HFF-Myc (cell line): ENCODE data around the gene HELZ.
"Not testable (repeated sequence)": the region's sequence is repeated elsewhere in the genome, so short reads cannot be mapped to it uniquely, and the experiment has no call there.

Experiments used
- DNase-seq: peaks from one replicate; pipeline ENCODE4 v3.0.0-alpha.2; 2011; ENCODE audit warnings: low read depth; ENCODE audit errors: extremely low read depth
- H3K4me3 ChIP-seq: replicated peaks from 2 replicates; pipeline ENCODE4 v1.5.1; 2011; ENCODE audit warnings: low read depth, mild to moderate bottlenecking, control low read depth, low read length
- TF ChIP-seq, protein P1 (sequence below): IDR thresholded peaks from 2 replicates; pipeline ENCODE4 v1.5.1; 2012; ENCODE audit warnings: mild to moderate bottlenecking, low read depth, low read length, control low read depth; ENCODE audit errors: missing control alignments

The HELZ gene

DNA sequence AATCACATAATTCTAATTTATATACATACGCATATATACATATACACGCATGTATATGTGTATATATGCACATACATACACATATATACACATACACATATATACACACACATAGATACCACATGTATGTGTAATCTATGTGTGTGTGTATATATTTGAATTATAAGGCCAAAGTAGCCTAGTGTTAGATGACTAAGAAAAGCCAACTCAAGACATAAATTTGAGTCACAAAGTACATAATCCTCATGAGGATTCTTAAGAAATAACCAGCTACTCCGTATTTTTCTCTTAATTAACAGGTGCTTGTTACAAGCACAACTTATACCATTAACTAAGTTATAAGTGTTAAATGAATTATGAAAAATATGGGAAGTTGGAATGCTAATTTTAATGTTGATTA, 115.7 kb downstream of the HELZ start:
- DNase-seq: no peak
- no peak overlapping the region for H3K4me3 ChIP-seq
- TF ChIP-seq, protein P1, sequence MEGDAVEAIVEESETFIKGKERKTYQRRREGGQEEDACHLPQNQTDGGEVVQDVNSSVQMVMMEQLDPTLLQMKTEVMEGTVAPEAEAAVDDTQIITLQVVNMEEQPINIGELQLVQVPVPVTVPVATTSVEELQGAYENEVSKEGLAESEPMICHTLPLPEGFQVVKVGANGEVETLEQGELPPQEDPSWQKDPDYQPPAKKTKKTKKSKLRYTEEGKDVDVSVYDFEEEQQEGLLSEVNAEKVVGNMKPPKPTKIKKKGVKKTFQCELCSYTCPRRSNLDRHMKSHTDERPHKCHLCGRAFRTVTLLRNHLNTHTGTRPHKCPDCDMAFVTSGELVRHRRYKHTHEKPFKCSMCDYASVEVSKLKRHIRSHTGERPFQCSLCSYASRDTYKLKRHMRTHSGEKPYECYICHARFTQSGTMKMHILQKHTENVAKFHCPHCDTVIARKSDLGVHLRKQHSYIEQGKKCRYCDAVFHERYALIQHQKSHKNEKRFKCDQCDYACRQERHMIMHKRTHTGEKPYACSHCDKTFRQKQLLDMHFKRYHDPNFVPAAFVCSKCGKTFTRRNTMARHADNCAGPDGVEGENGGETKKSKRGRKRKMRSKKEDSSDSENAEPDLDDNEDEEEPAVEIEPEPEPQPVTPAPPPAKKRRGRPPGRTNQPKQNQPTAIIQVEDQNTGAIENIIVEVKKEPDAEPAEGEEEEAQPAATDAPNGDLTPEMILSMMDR: no peak

DNA sequence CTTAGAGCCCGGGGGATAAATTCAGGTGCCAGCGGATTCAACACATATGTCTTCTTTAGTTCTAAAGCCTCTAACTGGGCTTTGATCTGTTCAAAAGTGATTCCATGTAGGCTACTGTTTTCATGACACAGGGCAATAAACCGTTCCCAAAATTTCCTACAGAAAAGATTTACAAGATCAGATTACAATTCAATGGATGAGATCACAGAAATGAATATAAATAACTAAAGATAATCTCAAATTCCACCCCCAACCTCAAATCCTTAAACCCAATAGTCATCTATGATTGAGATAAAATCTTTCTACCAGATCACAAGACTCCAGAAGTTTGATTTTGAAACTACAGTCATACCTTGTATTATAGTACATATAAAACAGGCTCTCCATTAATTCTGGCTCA, 116.3 kb downstream of the HELZ start:
- H3K4me3 ChIP-seq: no peak overlapping the region
- TF ChIP-seq, protein P1: no peak
- DNase-seq: no peak

DNA sequence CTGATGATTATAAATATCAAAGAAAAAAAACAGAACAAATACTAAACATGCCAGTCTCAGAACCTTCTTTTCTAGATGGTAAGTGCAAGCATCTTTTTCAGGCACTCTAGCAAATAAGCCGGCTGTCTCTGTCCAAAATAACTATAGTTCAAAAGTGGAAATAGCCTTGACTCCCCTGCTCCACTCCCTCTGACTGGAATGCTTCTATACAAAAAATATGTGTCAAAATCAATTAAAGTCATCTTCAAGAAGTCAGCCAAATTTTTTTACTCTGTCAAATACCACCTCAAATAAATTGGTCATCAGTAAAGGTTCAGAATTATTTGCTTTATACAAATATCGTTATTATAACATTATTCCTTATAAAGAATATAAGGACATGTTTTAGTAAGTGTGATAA, 117.1 kb downstream of the HELZ start:
- TF ChIP-seq, protein P1: no peak
- no peak overlapping the region for H3K4me3 ChIP-seq
- DNase-seq: no peak

DNA sequence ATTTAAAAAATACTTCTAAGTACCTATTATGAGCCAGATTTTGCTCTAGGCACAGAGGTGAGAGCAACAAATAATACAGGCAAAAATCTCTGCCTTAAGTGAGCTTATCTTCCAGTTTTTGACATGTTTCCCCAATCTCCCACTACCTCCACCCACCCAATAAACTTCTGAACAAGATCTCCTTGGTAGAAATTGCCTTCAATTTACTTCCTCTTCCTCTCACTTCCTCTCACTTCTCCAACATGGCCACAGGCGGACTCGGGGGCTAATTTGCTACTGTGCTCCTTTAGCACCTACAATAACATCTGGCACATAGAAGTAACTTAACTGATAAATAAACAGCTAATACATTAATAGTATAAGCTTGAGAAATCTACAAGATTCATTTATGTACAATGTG, 118.0 kb downstream of the HELZ start:
- H3K4me3 ChIP-seq: no peak overlapping the region
- DNase-seq: no peak
- TF ChIP-seq, protein P1: no peak

DNA sequence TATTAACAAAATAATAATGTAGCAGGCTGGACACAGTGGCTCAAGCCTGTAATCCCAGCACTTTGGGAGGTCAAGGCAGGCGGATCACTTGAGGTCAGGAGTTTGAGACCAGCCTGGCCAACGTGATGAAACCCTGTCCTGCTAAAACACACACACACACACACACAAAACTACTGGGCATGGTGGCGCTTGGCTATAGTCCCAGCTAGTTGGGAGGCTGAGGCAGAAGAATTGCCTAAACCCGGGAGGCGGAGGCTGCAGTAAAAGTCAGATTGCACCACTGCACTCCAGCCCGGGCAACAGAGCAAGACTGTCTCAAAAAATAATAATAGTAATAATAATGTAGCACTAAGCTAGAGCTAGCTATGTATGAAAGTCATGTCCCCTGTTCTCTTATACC, 118.5 kb downstream of the HELZ start:
- not testable (repeated sequence) for H3K4me3 ChIP-seq, DNase-seq

DNA sequence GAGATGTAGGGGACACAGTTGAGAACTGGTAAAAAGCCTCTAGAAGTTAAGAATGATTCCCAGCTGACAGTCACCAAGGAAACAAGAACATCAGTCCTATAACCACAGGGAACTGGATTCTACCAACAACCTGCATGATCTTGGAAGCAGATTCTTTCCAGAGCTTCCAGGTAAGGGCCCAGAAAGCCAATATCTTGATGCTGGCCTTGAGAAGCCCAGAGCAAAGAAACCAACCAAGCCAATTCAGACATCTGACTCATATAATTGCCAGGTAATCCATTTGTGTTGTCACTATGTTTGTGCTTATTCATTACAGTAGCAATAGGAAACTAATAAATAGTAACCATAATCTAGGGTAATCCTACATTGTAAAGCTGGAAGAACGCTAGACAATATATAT, 119.1 kb downstream of the HELZ start:
- no peak overlapping the region for H3K4me3 ChIP-seq
- no peak for DNase-seq
- TF ChIP-seq, protein P1: no peak

DNA sequence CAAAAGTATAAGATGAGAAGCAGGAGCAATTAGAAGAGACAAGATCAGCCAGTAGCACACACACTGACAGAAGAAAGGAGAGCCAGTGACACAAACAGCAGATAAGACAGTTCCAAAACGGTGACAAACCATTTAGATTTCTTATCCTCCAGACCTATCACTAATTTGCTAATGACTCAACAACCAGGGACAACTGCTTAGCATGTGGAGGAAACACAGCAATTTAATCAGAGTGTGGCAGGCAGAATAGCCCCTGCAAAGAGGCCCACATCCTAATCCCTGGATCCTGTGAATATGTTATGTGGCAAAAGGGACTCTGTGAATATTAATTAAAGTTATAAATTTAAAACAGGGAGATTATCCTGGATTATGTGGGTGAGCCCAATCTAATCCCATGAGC, 119.6 kb downstream of the HELZ start:
- H3K4me3 ChIP-seq: no peak overlapping the region
- TF ChIP-seq, protein P1: no peak
- no peak for DNase-seq
